Stimulated activated naive CD4-positive, alpha-beta T cell (primary cell): ENCODE data around the gene CTRL.
"Not testable (repeated sequence)": the region's sequence is repeated elsewhere in the genome, so short reads cannot be mapped to it uniquely, and the experiment has no call there.

Source experiments
- DNase-seq, 6 experiments: peaks; one replicate each; lab custom pipeline; 2025; lab: John Stamatoyannopoulos, UW

Gene CTRL

GRCh38 chr16:67941469-67942199 is 10.0 kb upstream of the CTRL start:
- DNase-seq, result no peak

GRCh38 chr16:67940446-67941089 is 8.9 kb upstream of the CTRL start:
- DNase-seq, result no peak

- DNase-seq, result peak in 4 of 6 experiments; percentile 27 to 60 (median 40)
Observed at GRCh38 chr16:67939507-67940445, 8.1 kb upstream of the CTRL start.

GRCh38 chr16:67937713-67938112 is 6.1 kb upstream of the CTRL start:
- not testable (repeated sequence) for DNase-seq

GRCh38 chr16:67936880-67937605 is 5.4 kb upstream of the CTRL start:
- peak in 1 of 6 experiments; percentile 73 for DNase-seq

GRCh38 chr16:67936124-67936879 is 4.6 kb upstream of the CTRL start, which contains the start of gene PSMB10:
PSMB10 (minus strand) TSS chr16:67936850; CDS start chr16:67936749, 101 bp downstream.
- peak in 5 of 6 experiments; percentile 55 to 86 (median 81) for DNase-seq

- DNase-seq, result peak; percentile 83 to 95 (median 89)
Observed at GRCh38 chr16:67935402-67936123, 3.9 kb upstream of the CTRL start.

- DNase-seq, result no peak
Observed at GRCh38 chr16:67935101-67935401, 3.4 kb upstream of the CTRL start.

GRCh38 chr16:67934306-67935100 is 2.8 kb upstream of the CTRL start:
- no peak for DNase-seq

- no peak for DNase-seq
Observed at GRCh38 chr16:67933805-67934204, 2.1 kb upstream of the CTRL start.

- DNase-seq, result no peak
Observed at GRCh38 chr16:67932462-67932840, 789 bp upstream of the CTRL start.

- no peak for DNase-seq
Observed at GRCh38 chr16:67930678-67931211, 917 bp downstream of the CTRL start.

GRCh38 chr16:67930191-67930590 is 1.5 kb downstream of the CTRL start:
- DNase-seq, result no peak

GRCh38 chr16:67928561-67929364 is 2.9 kb downstream of the CTRL start:
- DNase-seq, result peak; percentile 41 to 75 (median 67)

GRCh38 chr16:67928147-67928546 is 3.5 kb downstream of the CTRL start:
- DNase-seq, result no peak

GRCh38 chr16:67927131-67927941 is 4.3 kb downstream of the CTRL start:
- DNase-seq, result no peak

- no peak for DNase-seq
Observed at GRCh38 chr16:67926181-67926750, 5.4 kb downstream of the CTRL start.
